Lung (tissue), 12 donors: Measurements from ENCODE around the gene PRSS3. TPM values are rescaled to one million over a fixed set of nuclear protein-coding genes. Genes with fewer than 3 reads are reported as not detected.
"Not testable (repeated sequence)": the region's sequence is repeated elsewhere in the genome, so short reads cannot be mapped to it uniquely, and the experiment has no call there.

Source experiments
- ATAC-seq: fragments of 200-7000 bp; cut with Tn5 transposase; one replicate; pipeline ENCODE4 v1.9.1; 2020; ENCODE audit warnings: moderate number of reproducible peaks; ENCODE audit not compliant: insufficient read depth, low FRiP score
- DNase-seq, 3 donors: peaks; one replicate each; pipeline ENCODE4 v3.0.0-alpha.2; 2013 to 2017
- H3K27ac ChIP-seq, 2 donors: one replicate each; pipeline ENCODE4 v1.5.1; 2013; ENCODE audit warnings: mild to moderate bottlenecking in 2 of 2, moderate library complexity in 2 of 2, control low read depth in 1 of 2, inconsistent platforms in 1 of 2, low read depth in 1 of 2, low read length in 1 of 2
- H3K27me3 ChIP-seq, 3 donors: one replicate each; pipeline ENCODE4 v1.5.1; 2013; ENCODE audit warnings: low read length in 2 of 3; ENCODE audit not compliant: control insufficient read depth in 3 of 3, insufficient read depth in 3 of 3
- H3K36me3 ChIP-seq, 4 donors: one replicate each; pipeline ENCODE4 v1.5.1; 2013; ENCODE audit warnings: low read length in 4 of 4, mild to moderate bottlenecking in 1 of 4, moderate library complexity in 1 of 4; ENCODE audit not compliant: control insufficient read depth in 4 of 4, insufficient read depth in 4 of 4
- H3K4me1 ChIP-seq, 5 donors: one replicate each; pipeline ENCODE4 v1.5.1; 2013; ENCODE audit warnings: low read length in 5 of 5, mild to moderate bottlenecking in 2 of 5, moderate library complexity in 1 of 5; ENCODE audit not compliant: control insufficient read depth in 5 of 5, insufficient read depth in 5 of 5
- H3K4me3 ChIP-seq: one replicate; pipeline ENCODE4 v1.5.1; 2013; ENCODE audit warnings: mild to moderate bottlenecking, control low read depth, moderate library complexity
- H3K9ac ChIP-seq, 2 donors: one replicate each; pipeline ENCODE4 v1.5.1; 2013; ENCODE audit warnings: low read length in 2 of 2, control low read depth in 1 of 2; ENCODE audit not compliant: insufficient read depth in 1 of 2
- H3K9me3 ChIP-seq, 4 donors: one replicate each; pipeline ENCODE4 v1.5.1; 2013; ENCODE audit warnings: low read length in 3 of 4, mild to moderate bottlenecking in 1 of 4, moderate library complexity in 1 of 4; ENCODE audit not compliant: control insufficient read depth in 4 of 4, insufficient read depth in 3 of 4
- WGBS, 2 donors: extraction: QIAGEN DNeasy Blood & Tissue Kit; methylation state at CpG; one replicate each; pipeline ENCODE4 v1.1.7; 2013; 5-methylcytosine and 5-hydroxymethylcytosine counted together
- polyA plus RNA-seq, 2 donors: library from polyadenylated mRNA; stranded (reverse); fragments of 200-250 nt; gene quantifications; one replicate each; pipeline ENCODE4 v1.2.1, GENCODE V29; 2013
- total RNA-seq, 2 donors: library from RNA; depleted of rRNA in 1 of 2; stranded (reverse); fragments of >200 nt in 1 of 2; gene quantifications; one replicate each; pipeline ENCODE4 v1.2.1, GENCODE V29; 2014 to 2021
- TF ChIP-seq, protein P1 (sequence below): IDR thresholded peaks from 2 replicates; pipeline ENCODE4 v1.5.1; 2012; ENCODE audit warnings: mild to moderate bottlenecking; ENCODE audit errors: control extremely low read depth, extremely low read depth
- donor health status: control.
- donor health status: control.
- donor health status: Bipolar disorder and iron deficiency.
- donor health status: healthy.
- donor health status: DM: yes; HTN: yes; CAD: no.

The PRSS3 gene
- total and polyA plus RNA-seq, 4 donors, result 0.26 to 1.3 (median 0.37) TPM; not detected in 1

- 19 to 25% methylated on average over 4 of the region's 4 CpGs for WGBS, 2 donors
- TF ChIP-seq, protein P1, sequence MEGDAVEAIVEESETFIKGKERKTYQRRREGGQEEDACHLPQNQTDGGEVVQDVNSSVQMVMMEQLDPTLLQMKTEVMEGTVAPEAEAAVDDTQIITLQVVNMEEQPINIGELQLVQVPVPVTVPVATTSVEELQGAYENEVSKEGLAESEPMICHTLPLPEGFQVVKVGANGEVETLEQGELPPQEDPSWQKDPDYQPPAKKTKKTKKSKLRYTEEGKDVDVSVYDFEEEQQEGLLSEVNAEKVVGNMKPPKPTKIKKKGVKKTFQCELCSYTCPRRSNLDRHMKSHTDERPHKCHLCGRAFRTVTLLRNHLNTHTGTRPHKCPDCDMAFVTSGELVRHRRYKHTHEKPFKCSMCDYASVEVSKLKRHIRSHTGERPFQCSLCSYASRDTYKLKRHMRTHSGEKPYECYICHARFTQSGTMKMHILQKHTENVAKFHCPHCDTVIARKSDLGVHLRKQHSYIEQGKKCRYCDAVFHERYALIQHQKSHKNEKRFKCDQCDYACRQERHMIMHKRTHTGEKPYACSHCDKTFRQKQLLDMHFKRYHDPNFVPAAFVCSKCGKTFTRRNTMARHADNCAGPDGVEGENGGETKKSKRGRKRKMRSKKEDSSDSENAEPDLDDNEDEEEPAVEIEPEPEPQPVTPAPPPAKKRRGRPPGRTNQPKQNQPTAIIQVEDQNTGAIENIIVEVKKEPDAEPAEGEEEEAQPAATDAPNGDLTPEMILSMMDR, result no peak
- H3K27ac ChIP-seq, result peak overlapping the region; percentile 100
- no peaks in the 10 kb centered on the region for H3K36me3 ChIP-seq
- DNase-seq (peak in 1 of 3 donors; percentile 56), ATAC-seq (no peak)
- H3K9me3 ChIP-seq, result no peaks in the 10 kb centered on the region
- no peaks in the 10 kb centered on the region for H3K27me3 ChIP-seq
- H3K4me3 ChIP-seq, result peak overlapping the region; percentile 98
- H3K9ac ChIP-seq, result peak overlapping the region; percentile 73 to 95
- H3K4me1 ChIP-seq, result peaks cover 1 to 26% (median 16%) of the 10 kb centered on the region in 5 donors
These were observed 23.6 kb downstream of the PRSS3 start for GRCh38 chr9:33818847-33819500.

- Histone ChIP-seq H3K27ac (no peak overlapping the region), H3K4me1 (peaks cover under 1 to 26% (median 13%) of the 10 kb centered on the region in 5 donors), H3K9me3 (no peaks in the 10 kb centered on the region), H3K4me3 (no peak overlapping the region), H3K36me3 (no peaks in the 10 kb centered on the region), H3K9ac (no peak overlapping the region), H3K27me3 (no peaks in the 10 kb centered on the region)
- DNase-seq, result no peak
- WGBS, 2 donors, result 58 to 72% methylated on average over 4 of the region's 4 CpGs
- no peak for ATAC-seq
- TF ChIP-seq, protein P1, result no peak
These were observed 24.9 kb downstream of the PRSS3 start for GRCh38 chr9:33820231-33820745.

DNA sequence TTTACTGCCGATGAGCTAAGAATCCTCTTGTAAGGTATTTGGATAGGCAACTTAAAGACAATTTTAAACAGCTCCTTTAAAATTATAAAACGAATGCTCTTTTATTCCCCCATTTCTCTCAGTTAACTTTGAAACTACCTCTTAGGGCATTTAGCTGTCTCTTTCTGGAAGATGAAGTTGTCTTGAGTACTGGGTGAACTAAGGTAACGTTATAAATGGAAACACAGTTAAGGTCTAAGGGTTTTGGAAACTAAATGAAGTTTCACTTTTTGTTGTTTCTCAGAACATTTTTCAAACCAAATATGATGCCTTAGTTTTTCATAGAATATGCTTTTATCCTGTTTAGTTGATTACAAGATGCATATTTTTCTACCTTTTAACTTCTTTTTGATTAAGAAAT lies 28.4 kb downstream of the PRSS3 start:
- ATAC-seq, result no peak
- peaks cover 0 to 15% (median 8%) of the 10 kb centered on the region in 5 donors for H3K4me1 ChIP-seq
- H3K27me3 ChIP-seq, result no peaks in the 10 kb centered on the region
- H3K9ac ChIP-seq, result no peak overlapping the region
- H3K9me3 ChIP-seq, result no peaks in the 10 kb centered on the region
- no peak for DNase-seq
- TF ChIP-seq, protein P1, result no peak
- H3K4me3 ChIP-seq, result no peak overlapping the region
- peaks cover 0 to 4% (median 0%) of the 10 kb centered on the region in 4 donors for H3K36me3 ChIP-seq
- WGBS, 2 donors, result 89 to 91% methylated on average over 3 of the region's 3 CpGs
- H3K27ac ChIP-seq, result no peak overlapping the region

GRCh38 chr9:33827285-33827684 lies 31.9 kb downstream of the PRSS3 start:
- H3K4me3 ChIP-seq, DNase-seq, ATAC-seq, H3K36me3 ChIP-seq, H3K9ac ChIP-seq, H3K27ac ChIP-seq, H3K27me3 ChIP-seq, H3K9me3 ChIP-seq, H3K4me1 ChIP-seq: not testable (repeated sequence)
- WGBS, 2 donors, result 96 to 99% methylated on average over 11 of the region's 11 CpGs

GRCh38 chr9:33829641-33830230 lies 34.4 kb downstream of the PRSS3 start:
- DNase-seq, ATAC-seq, H3K4me3 ChIP-seq, H3K27me3 ChIP-seq, H3K9me3 ChIP-seq, H3K27ac ChIP-seq, H3K36me3 ChIP-seq, H3K4me1 ChIP-seq, H3K9ac ChIP-seq: not testable (repeated sequence)
- WGBS, 2 donors, result 73 to 83% methylated on average over 17 of the region's 17 CpGs
